GM18873 (cell line): Measurements from ENCODE around the gene ABHD12.

ENCODE experiments used
- ATAC-seq: cut with Tn5 transposase; IDR thresholded peaks from one replicate; pipeline ENCODE4 v1.9.1; 2021; ENCODE audit warnings: mild to moderate bottlenecking, moderate library complexity, moderate number of reproducible peaks; ENCODE audit not compliant: unreplicated experiment, low FRiP score

ABHD12 gene

GRCh38 chr20:25280574-25281535 lies 109.8 kb downstream of the ABHD12 start:
- no peak for ATAC-seq

- ATAC-seq: no peak
Observed at GRCh38 chr20:25280051-25280573, 110.5 kb downstream of the ABHD12 start.

- ATAC-seq: no peak
Observed at GRCh38 chr20:25279403-25279802, 111.2 kb downstream of the ABHD12 start.

- ATAC-seq: no peak
Observed at GRCh38 chr20:25278636-25279361, 111.8 kb downstream of the ABHD12 start.

GRCh38 chr20:25277941-25278521 lies 112.6 kb downstream of the ABHD12 start:
- ATAC-seq: no peak

GRCh38 chr20:25277051-25277801 lies 113.4 kb downstream of the ABHD12 start:
- no peak for ATAC-seq

- ATAC-seq: no peak
Observed at GRCh38 chr20:25276533-25277050, 114.0 kb downstream of the ABHD12 start.

- no peak for ATAC-seq
Observed at GRCh38 chr20:25275813-25276532, 114.7 kb downstream of the ABHD12 start.

GRCh38 chr20:25274891-25275812 lies 115.5 kb downstream of the ABHD12 start:
- ATAC-seq: no peak

- ATAC-seq: no peak
Observed at GRCh38 chr20:25274481-25274880, 116.2 kb downstream of the ABHD12 start.

- ATAC-seq: no peak
Observed at GRCh38 chr20:25273541-25274358, 116.9 kb downstream of the ABHD12 start.

GRCh38 chr20:25273046-25273445 lies 117.6 kb downstream of the ABHD12 start:
- ATAC-seq: no peak

- no peak for ATAC-seq
Observed at GRCh38 chr20:25272223-25273000, 118.2 kb downstream of the ABHD12 start.

- ATAC-seq: no peak
Observed at GRCh38 chr20:25271486-25272222, 119.0 kb downstream of the ABHD12 start.

GRCh38 chr20:25270829-25271251 lies 119.8 kb downstream of the ABHD12 start:
- ATAC-seq: no peak

- ATAC-seq: no peak
Observed at GRCh38 chr20:25269833-25270170, 120.8 kb downstream of the ABHD12 start.
